Sigmoid colon (tissue), 4 donors: ENCODE measurements around the gene LMO4.

Experiments
- CTCF ChIP-seq, 4 experiments: fragments of 450-650 bp in 3 of 4; fragments of 200-600 bp in 1 of 4; IDR thresholded peaks; one replicate each; pipeline ENCODE4 v1.5.1; 2016 to 2019; ENCODE audit warnings: antibody characterized with exemption in 4 of 4, mild to moderate bottlenecking in 3 of 4, moderate library complexity in 2 of 4
- POLR2A ChIP-seq, 2 donors: fragments of 450-650 bp; IDR thresholded peaks; one replicate each; pipeline ENCODE4 v1.6.1; 2016; ENCODE audit warnings: antibody characterized with exemption in 2 of 2, mild to moderate bottlenecking in 2 of 2, moderate library complexity in 2 of 2
- POLR2AphosphoS5 ChIP-seq, 4 donors: sonication (generic); formaldehyde crosslinking; IDR thresholded peaks; one replicate each; pipeline ENCODE4 v1.6.1; 2017; ENCODE audit warnings: antibody characterized with exemption in 4 of 4

- TF ChIP-seq CTCF (IDR thresholded peaks at IDR 0.05), result no peak
- no peak for TF ChIP-seq POLR2AphosphoS5 (IDR thresholded peaks at IDR 0.05)
- TF ChIP-seq POLR2A (IDR thresholded peaks at IDR 0.05), result no peak
Observed at GRCh38 chr1:87284456-87285240, 44.0 kb upstream of the LMO4 start.
